ENCODE results near the gene SVIL.

DNA sequence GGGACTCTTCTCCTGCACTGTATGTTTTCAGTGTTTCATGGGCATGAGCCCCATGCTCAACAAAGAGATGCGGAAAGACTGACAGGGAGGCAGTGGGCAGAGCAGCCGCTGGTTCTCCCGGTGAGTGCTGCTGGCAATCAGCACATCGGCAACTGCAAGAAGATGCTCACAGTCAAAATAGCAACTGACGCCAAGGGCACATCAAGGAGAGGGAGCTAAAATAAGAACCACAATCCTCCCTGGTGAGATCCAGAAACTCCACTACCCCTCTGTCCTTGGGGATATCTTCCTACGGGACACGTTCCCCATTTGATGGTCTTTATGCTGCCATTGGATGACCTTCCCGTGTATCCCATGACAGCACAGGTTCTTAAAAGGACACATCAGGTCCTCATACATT lies 28.9 kb upstream of the SVIL start:
- TF ChIP-seq CTCF (IDR thresholded peaks at IDR 0.05) = no peak
- no peak for TF ChIP-seq POLR2A (IDR thresholded peaks at IDR 0.05)
- no peak for TF ChIP-seq POLR2AphosphoS5 (IDR thresholded peaks at IDR 0.05)
